ENCODE results near the gene SLCO3A1. TPM values are rescaled to one million over a fixed set of nuclear protein-coding genes. Genes with fewer than 3 reads are reported as not detected.

Gene SLCO3A1
- total RNA-seq, 1 experiment from 2014 or later: not detected

- Histone ChIP-seq H3K9me3 (replicated peaks) (no peaks in the 10 kb centered on the region), H3K27me3 (replicated peaks) (no peaks in the 10 kb centered on the region), H3K27ac (no peak overlapping the region), H3K36me3 (no peaks in the 10 kb centered on the region), H3K4me3 (no peak overlapping the region), H3K4me1 (replicated peaks) (no peaks in the 10 kb centered on the region)
- DNase-seq (ENCODE audit: low read depth in 1 of 2, low spot score in 2 of 2): no peak
These were observed 279.7 kb downstream of the SLCO3A1 start for GRCh38 chr15:92132982-92133755.

- H3K27ac ChIP-seq: no peak overlapping the region
- DNase-seq (ENCODE audit: low read depth in 1 of 2, low spot score in 2 of 2): no peak
- H3K27me3 ChIP-seq (replicated peaks): no peaks in the 10 kb centered on the region
- no peak overlapping the region for H3K4me3 ChIP-seq
- no peaks in the 10 kb centered on the region for H3K36me3 ChIP-seq
- no peaks in the 10 kb centered on the region for H3K4me1 ChIP-seq (replicated peaks)
- H3K9me3 ChIP-seq (replicated peaks): no peaks in the 10 kb centered on the region
These were observed 287.3 kb downstream of the SLCO3A1 start for GRCh38 chr15:92140796-92141195.

- H3K27ac ChIP-seq: no peak overlapping the region
- DNase-seq (ENCODE audit: low read depth in 1 of 2, low spot score in 2 of 2): no peak
- H3K9me3 ChIP-seq (replicated peaks): no peaks in the 10 kb centered on the region
- no peaks in the 10 kb centered on the region for H3K36me3 ChIP-seq
- no peaks in the 10 kb centered on the region for H3K4me1 ChIP-seq (replicated peaks)
- no peaks in the 10 kb centered on the region for H3K27me3 ChIP-seq (replicated peaks)
- H3K4me3 ChIP-seq: no peak overlapping the region
These were observed 288.1 kb downstream of the SLCO3A1 start for GRCh38 chr15:92141607-92142006.

GRCh38 chr15:92142242-92143232 lies 289.0 kb downstream of the SLCO3A1 start:
- Histone ChIP-seq H3K27me3 (replicated peaks) (no peaks in the 10 kb centered on the region), H3K9me3 (replicated peaks) (no peaks in the 10 kb centered on the region), H3K4me3 (no peak overlapping the region), H3K4me1 (replicated peaks) (no peaks in the 10 kb centered on the region), H3K36me3 (no peaks in the 10 kb centered on the region), H3K27ac (no peak overlapping the region)
- no peak for DNase-seq (ENCODE audit: low read depth in 1 of 2, low spot score in 2 of 2)

GRCh38 chr15:92143765-92144164 lies 290.3 kb downstream of the SLCO3A1 start:
- Histone ChIP-seq H3K27ac (no peak overlapping the region), H3K36me3 (no peaks in the 10 kb centered on the region), H3K9me3 (replicated peaks) (no peaks in the 10 kb centered on the region)

GRCh38 chr15:92146511-92147150 lies 293.1 kb downstream of the SLCO3A1 start:
- DNase-seq (ENCODE audit: low read depth in 1 of 2, low spot score in 2 of 2): no peak
- no peaks in the 10 kb centered on the region for H3K4me1 ChIP-seq (replicated peaks)
- H3K36me3 ChIP-seq: no peaks in the 10 kb centered on the region

More at GRCh38 chr15:92143765-92144164, 290.3 kb downstream of the SLCO3A1 start:
- Histone ChIP-seq H3K4me3 (no peak overlapping the region), H3K4me1 (replicated peaks) (no peaks in the 10 kb centered on the region), H3K27me3 (replicated peaks) (no peaks in the 10 kb centered on the region)
- no peak for DNase-seq (ENCODE audit: low read depth in 1 of 2, low spot score in 2 of 2)

GRCh38 chr15:92149029-92149428 lies 295.5 kb downstream of the SLCO3A1 start:
- Histone ChIP-seq H3K27ac (no peak overlapping the region), H3K4me3 (no peak overlapping the region), H3K27me3 (replicated peaks) (no peaks in the 10 kb centered on the region), H3K36me3 (no peaks in the 10 kb centered on the region), H3K9me3 (replicated peaks) (no peaks in the 10 kb centered on the region), H3K4me1 (replicated peaks) (no peaks in the 10 kb centered on the region)
- DNase-seq (ENCODE audit: low read depth in 1 of 2, low spot score in 2 of 2): no peak

More at GRCh38 chr15:92146511-92147150, 293.1 kb downstream of the SLCO3A1 start:
- Histone ChIP-seq H3K9me3 (replicated peaks) (no peaks in the 10 kb centered on the region), H3K27me3 (replicated peaks) (no peaks in the 10 kb centered on the region), H3K27ac (no peak overlapping the region), H3K4me3 (no peak overlapping the region)

GRCh38 chr15:92149465-92149864 lies 296.0 kb downstream of the SLCO3A1 start:
- no peaks in the 10 kb centered on the region for H3K9me3 ChIP-seq (replicated peaks)
- H3K27ac ChIP-seq: no peak overlapping the region
- H3K4me3 ChIP-seq: no peak overlapping the region
- H3K36me3 ChIP-seq: no peaks in the 10 kb centered on the region
- DNase-seq (ENCODE audit: low read depth in 1 of 2, low spot score in 2 of 2): no peak
- no peaks in the 10 kb centered on the region for H3K4me1 ChIP-seq (replicated peaks)
- H3K27me3 ChIP-seq (replicated peaks): no peaks in the 10 kb centered on the region

- no peaks in the 10 kb centered on the region for H3K27me3 ChIP-seq (replicated peaks)
- no peaks in the 10 kb centered on the region for H3K4me1 ChIP-seq (replicated peaks)
- H3K36me3 ChIP-seq: no peaks in the 10 kb centered on the region
- no peak overlapping the region for H3K27ac ChIP-seq
- no peaks in the 10 kb centered on the region for H3K9me3 ChIP-seq (replicated peaks)
- no peak for DNase-seq (ENCODE audit: low read depth in 1 of 2, low spot score in 2 of 2)
- no peak overlapping the region for H3K4me3 ChIP-seq
These were observed 297.7 kb downstream of the SLCO3A1 start for GRCh38 chr15:92151168-92151567.

GRCh38 chr15:92151741-92152140 lies 298.2 kb downstream of the SLCO3A1 start:
- DNase-seq (ENCODE audit: low read depth in 1 of 2, low spot score in 2 of 2): no peak
- H3K9me3 ChIP-seq (replicated peaks): no peaks in the 10 kb centered on the region
- no peaks in the 10 kb centered on the region for H3K27me3 ChIP-seq (replicated peaks)
- H3K4me3 ChIP-seq: no peak overlapping the region
- no peak overlapping the region for H3K27ac ChIP-seq
- H3K36me3 ChIP-seq: no peaks in the 10 kb centered on the region
- H3K4me1 ChIP-seq (replicated peaks): no peaks in the 10 kb centered on the region

- H3K4me1 ChIP-seq (replicated peaks): no peaks in the 10 kb centered on the region
- H3K27ac ChIP-seq: no peak overlapping the region
- no peaks in the 10 kb centered on the region for H3K9me3 ChIP-seq (replicated peaks)
- H3K4me3 ChIP-seq: no peak overlapping the region
- DNase-seq (ENCODE audit: low read depth in 1 of 2, low spot score in 2 of 2): no peak
- H3K27me3 ChIP-seq (replicated peaks): no peaks in the 10 kb centered on the region
- no peaks in the 10 kb centered on the region for H3K36me3 ChIP-seq
These were observed 299.5 kb downstream of the SLCO3A1 start for GRCh38 chr15:92152983-92153382.

GRCh38 chr15:92153620-92154019 lies 300.1 kb downstream of the SLCO3A1 start:
- no peak overlapping the region for H3K4me3 ChIP-seq
- H3K4me1 ChIP-seq (replicated peaks): no peaks in the 10 kb centered on the region
- DNase-seq (ENCODE audit: low read depth in 1 of 2, low spot score in 2 of 2): no peak
- no peaks in the 10 kb centered on the region for H3K36me3 ChIP-seq
- H3K27me3 ChIP-seq (replicated peaks): no peaks in the 10 kb centered on the region
- no peak overlapping the region for H3K27ac ChIP-seq
- H3K9me3 ChIP-seq (replicated peaks): no peaks in the 10 kb centered on the region

- H3K9me3 ChIP-seq (replicated peaks): no peaks in the 10 kb centered on the region
- no peaks in the 10 kb centered on the region for H3K27me3 ChIP-seq (replicated peaks)
- no peak overlapping the region for H3K4me3 ChIP-seq
- no peaks in the 10 kb centered on the region for H3K4me1 ChIP-seq (replicated peaks)
- H3K27ac ChIP-seq: no peak overlapping the region
- no peaks in the 10 kb centered on the region for H3K36me3 ChIP-seq
- DNase-seq (ENCODE audit: low read depth in 1 of 2, low spot score in 2 of 2): no peak
These were observed 302.4 kb downstream of the SLCO3A1 start for GRCh38 chr15:92155934-92156333.
